Measurements from ENCODE around the gene N4BP2. TPM values are rescaled to one million over a fixed set of nuclear protein-coding genes. Genes with fewer than 3 reads are reported as not detected.

N4BP2 gene
- total RNA-seq, 6 experiments from 2014 or later, result 4.2 to 8.0 (median 6.3) TPM

DNA sequence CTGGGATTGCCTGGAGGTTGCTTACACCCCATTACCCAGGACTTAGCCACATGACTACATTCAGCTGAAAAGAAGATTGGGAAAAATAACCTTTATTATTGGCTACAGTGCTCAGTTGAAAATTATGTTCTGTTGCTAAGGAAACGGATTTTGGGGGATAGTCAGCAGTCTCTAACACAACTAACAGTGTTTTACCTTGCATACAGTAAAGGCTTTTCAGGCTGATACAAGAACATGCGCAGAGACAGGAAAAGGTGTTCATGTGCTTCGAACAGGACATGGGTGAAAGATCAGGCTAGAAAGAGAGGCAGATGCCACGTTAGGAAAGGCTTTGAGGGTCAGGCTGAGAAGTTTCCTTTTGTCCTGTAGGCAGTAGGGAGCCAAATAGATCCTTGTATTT is 125.4 kb downstream of the N4BP2 start:
- no peak for DNase-seq
- Histone ChIP-seq H3K36me3 (no peaks in the 10 kb centered on the region), H3K4me3 (no peak overlapping the region), H3K9me3 (no peaks in the 10 kb centered on the region), H3K4me1 (no peaks in the 10 kb centered on the region), H3K27me3 (no peaks in the 10 kb centered on the region), H3K27ac (no peak overlapping the region)
- intact Hi-C loops (cut with DNase I), result no loop called here
- no peak for TF ChIP-seq POLR2A (IDR thresholded peaks at IDR 0.05)
- TF ChIP-seq, protein P1, sequence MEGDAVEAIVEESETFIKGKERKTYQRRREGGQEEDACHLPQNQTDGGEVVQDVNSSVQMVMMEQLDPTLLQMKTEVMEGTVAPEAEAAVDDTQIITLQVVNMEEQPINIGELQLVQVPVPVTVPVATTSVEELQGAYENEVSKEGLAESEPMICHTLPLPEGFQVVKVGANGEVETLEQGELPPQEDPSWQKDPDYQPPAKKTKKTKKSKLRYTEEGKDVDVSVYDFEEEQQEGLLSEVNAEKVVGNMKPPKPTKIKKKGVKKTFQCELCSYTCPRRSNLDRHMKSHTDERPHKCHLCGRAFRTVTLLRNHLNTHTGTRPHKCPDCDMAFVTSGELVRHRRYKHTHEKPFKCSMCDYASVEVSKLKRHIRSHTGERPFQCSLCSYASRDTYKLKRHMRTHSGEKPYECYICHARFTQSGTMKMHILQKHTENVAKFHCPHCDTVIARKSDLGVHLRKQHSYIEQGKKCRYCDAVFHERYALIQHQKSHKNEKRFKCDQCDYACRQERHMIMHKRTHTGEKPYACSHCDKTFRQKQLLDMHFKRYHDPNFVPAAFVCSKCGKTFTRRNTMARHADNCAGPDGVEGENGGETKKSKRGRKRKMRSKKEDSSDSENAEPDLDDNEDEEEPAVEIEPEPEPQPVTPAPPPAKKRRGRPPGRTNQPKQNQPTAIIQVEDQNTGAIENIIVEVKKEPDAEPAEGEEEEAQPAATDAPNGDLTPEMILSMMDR (IDR thresholded peaks at IDR 0.05), result no peak
- 67% methylated on average over 4 of the region's 4 CpGs for WGBS (ENCODE audit: insufficient coverage, low coverage, low lambda C conversion rate, missing lambda C conversion rate)
- no peak for ATAC-seq

GRCh38 chr4:40182954-40183353 is 126.3 kb downstream of the N4BP2 start:
- 85% methylated on average over 3 of the region's 3 CpGs for WGBS (ENCODE audit: insufficient coverage, low coverage, low lambda C conversion rate, missing lambda C conversion rate)
- peak in 1 of 4 donors; percentile 26 for ATAC-seq
- intact Hi-C loops (cut with DNase I), result no loop called here
- DNase-seq, result no peak
- Histone ChIP-seq H3K4me3 (no peak overlapping the region), H3K9me3 (no peaks in the 10 kb centered on the region), H3K27ac (no peak overlapping the region), H3K36me3 (no peaks in the 10 kb centered on the region), H3K4me1 (no peaks in the 10 kb centered on the region), H3K27me3 (no peaks in the 10 kb centered on the region)
- TF ChIP-seq, protein P1 (IDR thresholded peaks at IDR 0.05), result no peak
- TF ChIP-seq POLR2A (IDR thresholded peaks at IDR 0.05), result no peak

GRCh38 chr4:40183615-40184411 is 127.2 kb downstream of the N4BP2 start:
- WGBS (ENCODE audit: insufficient coverage, low coverage, low lambda C conversion rate, missing lambda C conversion rate), result 78% methylated on average over 10 of the region's 12 CpGs
- no peak overlapping the region for H3K4me3 ChIP-seq
- H3K9me3 ChIP-seq, result no peaks in the 10 kb centered on the region
- no peak overlapping the region for H3K27ac ChIP-seq
- ATAC-seq (no peak), DNase-seq (no peak)
- H3K27me3 ChIP-seq, result no peaks in the 10 kb centered on the region
- no peak for TF ChIP-seq POLR2A (IDR thresholded peaks at IDR 0.05)
- TF ChIP-seq, protein P1 (IDR thresholded peaks at IDR 0.05), result no peak
- intact Hi-C loops (cut with DNase I), result no loop called here
- no peaks in the 10 kb centered on the region for H3K36me3 ChIP-seq
- no peaks in the 10 kb centered on the region for H3K4me1 ChIP-seq

- DNase-seq (no peak), ATAC-seq (no peak)
- no peak overlapping the region for H3K4me3 ChIP-seq
- intact Hi-C loops (cut with DNase I), result no loop called here
- no peaks in the 10 kb centered on the region for H3K9me3 ChIP-seq
- 68% methylated on average over 3 of the region's 5 CpGs for WGBS (ENCODE audit: insufficient coverage, low coverage, low lambda C conversion rate, missing lambda C conversion rate)
- TF ChIP-seq, protein P1 (IDR thresholded peaks at IDR 0.05), result no peak
- no peak for TF ChIP-seq POLR2A (IDR thresholded peaks at IDR 0.05)
- H3K27me3 ChIP-seq, result no peaks in the 10 kb centered on the region
- H3K4me1 ChIP-seq, result peaks cover 0 to 13% (median 5%) of the 10 kb centered on the region in 4 donors
- no peaks in the 10 kb centered on the region for H3K36me3 ChIP-seq
- no peak overlapping the region for H3K27ac ChIP-seq
Measured at GRCh38 chr4:40185830-40186664, 129.4 kb downstream of the N4BP2 start.
